Embryonic facial prominence (tissue), 1 donor: ENCODE measurements around the gene ATP2B2.
"Not testable (repeated sequence)": the region's sequence is repeated elsewhere in the genome, so short reads cannot be mapped to it uniquely, and the experiment has no call there.

Source experiments
- DNase-seq: peaks from one replicate; pipeline ENCODE4 v3.0.0-alpha.2; 2016; ENCODE audit errors: extremely low spot score

ATP2B2 gene

DNA sequence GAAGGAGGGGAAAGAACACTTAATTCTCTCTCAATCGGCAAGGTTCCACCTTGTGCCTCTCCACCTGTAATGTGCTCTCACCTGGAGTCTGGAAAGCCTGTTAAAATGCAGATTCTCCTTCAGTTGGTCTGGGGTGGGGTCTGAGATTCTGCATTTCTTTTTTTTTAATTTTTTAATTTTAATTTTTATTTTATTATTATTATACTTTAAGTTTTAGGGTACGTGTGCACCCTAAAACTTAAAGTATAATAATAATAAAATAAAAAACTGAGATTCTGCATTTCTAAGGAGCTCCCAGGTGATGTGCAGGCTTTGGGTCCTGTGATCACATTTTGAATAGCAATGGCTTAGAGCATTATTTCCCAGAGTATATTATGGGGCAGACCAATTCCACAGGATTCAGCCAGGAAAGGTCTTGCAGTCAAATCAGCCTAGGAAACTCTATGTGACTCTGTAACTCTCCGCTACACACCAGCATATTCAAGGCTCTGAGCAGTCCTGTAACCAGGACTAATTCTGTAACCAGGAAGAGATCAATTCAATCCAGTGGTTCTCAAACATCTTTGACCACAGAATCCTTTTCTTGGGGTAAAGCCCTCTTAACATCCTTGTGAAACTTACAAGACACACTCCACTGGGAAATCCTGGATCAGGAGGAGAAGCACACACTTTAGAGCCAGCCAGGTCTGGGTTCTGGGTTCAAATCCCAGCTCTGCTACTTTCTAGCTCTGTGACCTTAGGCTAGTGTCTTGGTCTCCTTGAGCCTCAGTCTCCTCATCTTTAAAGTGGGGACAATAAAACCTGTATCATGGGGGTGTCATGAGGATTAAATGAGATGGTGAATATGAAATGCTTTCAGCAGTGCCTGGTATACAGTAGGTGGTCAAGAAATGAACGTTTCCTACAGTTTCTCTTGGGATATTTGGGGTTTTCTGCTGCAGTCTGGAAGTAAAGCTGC, 122.2 kb downstream of the ATP2B2 start:
- DNase-seq = no peak

DNA sequence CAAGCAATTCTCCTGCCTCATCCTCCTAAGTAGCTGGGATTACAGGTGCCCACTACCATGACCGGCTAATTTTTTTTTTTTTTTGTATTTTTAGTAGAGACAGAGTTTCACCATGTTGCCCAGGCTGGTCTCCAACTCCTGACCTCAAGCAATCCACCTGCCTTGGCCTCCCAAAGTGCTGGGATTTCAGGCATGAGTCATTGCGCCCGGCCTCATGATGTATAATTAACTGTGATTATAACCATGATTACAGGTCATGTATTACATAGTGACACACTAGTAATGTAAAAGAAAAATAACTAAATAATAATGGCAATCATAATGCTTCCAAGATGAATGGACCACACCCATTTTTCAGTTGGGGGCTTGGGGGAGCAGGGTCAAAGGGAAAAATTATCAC, 122.9 kb downstream of the ATP2B2 start:
- not testable (repeated sequence) for DNase-seq

DNA sequence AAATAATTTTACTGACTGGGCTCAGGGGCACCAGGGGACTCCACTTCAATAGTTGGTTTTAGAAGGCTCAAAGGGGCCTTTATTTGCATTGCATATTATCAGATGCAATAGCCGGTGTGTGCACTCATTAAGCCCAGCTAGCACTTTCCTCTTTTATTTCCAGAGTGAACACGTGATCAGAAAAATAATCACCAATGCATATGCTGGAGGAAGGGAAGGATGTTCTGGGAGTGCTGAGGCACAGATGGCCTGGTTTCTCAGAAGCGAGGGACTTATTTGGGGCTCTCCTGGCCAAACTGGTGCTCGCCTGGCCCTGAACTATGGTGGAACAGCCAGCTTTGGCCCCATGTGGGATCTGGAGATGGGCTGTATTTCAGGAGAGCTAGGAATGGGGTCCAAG, 124.0 kb downstream of the ATP2B2 start:
- no peak for DNase-seq

DNA sequence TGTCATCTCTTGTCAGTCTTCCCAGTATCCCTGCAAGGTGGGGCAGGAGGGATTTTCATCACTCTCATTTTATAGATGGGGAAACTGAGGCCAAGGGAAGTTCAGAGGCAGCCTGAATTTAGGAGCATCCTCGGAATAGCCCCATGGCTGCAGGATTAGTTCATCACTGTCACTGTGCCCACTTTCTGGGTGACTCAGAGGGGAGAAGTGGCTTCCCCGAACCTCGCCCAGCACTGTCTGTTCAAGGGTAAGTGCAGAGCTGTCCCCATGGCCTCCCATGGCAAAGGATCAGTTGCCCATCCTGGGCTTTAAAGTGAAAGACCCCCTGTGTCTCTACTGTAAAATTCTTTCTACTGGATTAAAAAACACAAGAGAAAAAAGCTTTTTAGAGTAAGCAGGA, 124.5 kb downstream of the ATP2B2 start:
- no peak for DNase-seq

DNA sequence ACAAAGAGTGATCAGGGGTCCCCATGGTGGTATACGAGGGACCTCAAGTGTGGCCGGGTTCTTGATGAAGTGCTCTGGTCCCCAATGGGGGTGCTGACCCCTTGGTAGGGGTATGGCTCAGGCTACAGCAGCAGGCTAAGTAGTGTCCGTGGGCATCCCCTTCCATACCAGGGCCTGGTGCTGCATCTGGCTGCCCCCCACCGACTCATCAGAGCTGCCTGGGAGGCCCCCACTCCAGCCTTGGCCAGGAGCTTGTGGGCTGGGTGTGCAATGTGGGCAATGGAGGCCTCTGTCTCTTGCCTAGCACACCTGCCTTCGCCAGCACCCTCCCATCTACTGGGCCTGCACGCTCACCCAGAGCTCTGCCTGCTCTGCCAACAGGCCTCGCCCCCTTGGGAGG, 125.4 kb downstream of the ATP2B2 start:
- DNase-seq = no peak

DNA sequence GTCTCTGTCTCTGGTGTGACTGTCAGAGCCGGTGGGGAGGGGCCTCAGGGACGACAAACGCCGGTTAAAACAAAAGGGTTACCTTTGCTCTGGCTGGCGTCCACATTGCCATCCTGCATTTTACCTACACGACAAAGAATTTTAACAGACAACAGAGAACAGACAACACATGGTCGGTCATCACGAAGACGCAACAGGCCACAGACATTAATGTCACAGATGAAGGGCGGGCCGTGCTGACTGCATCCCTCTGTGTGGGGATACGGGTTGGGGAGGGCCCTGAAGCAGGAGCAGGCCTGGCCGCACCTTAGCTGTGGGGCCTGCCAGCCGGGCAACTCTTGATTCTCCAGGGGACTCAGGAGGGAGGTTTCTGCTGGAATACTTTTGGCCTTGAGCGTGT, 126.2 kb downstream of the ATP2B2 start:
- DNase-seq = no peak

DNA sequence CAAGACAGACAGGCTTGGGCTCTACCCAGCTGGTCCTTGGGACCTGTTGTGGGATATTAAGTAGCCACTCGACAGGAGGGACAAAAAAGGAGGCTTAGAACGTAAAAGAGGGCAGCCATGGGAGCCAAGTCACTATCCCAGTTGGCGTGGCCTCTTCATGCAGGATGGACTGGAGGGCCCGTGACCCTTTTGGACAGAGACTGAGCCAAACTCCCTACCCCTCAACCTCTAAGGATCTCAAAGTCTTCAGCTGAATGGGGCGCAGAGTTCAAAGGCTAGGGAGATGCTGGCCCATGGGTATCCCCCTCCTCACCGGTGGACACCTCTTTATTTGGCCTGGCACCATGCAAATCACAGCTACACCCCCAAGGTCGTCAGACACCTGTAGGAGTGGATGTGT, 126.6 kb downstream of the ATP2B2 start:
- DNase-seq = no peak

DNA sequence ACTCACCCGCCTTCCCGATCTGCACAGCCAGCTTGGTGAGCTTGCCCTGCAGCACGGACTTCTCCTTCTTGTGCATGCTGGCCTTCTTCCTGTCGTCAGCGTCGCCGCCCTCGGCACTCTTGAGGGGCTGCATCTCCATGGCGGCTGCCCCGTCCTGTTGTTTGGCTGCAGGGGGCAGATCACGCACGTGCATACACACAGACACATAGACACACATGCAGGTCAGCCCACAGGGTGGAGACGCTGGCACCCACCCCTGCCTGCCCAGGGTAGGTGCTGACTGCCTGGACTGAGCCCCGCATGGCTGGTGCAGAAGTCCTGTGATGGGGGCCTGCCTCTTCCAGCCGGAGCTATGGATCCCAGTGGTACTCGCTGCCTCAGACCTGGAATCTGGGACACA, 127.1 kb downstream of the ATP2B2 start:
- no peak for DNase-seq

DNA sequence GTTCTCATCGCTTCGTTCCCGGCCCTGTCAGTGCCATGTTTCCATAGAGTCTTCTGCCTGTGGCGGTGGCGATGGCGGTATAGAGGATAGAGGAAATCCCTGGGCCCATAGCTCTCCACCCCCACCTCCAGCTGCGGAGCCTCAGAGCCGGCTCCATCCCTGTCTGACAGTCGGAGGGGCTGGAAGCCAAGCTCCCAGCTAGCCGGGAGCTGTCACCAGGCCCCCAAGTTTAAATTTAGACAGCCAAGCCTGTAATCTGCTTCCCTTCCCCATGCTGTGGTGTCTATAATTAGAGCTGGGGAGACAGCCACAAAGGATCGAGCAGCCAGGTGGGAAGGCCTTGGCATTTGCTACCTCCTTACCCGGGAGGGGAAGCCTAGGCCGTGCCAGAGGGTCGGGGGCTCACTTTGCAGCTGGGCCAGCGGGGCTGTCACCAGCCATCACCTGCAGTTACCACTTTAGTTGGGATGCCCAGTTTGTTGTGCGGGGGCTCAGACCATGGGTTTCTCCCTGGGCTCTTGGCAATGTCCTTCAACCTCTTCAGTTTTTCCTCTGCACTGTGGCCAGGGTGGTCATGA, 128.1 kb downstream of the ATP2B2 start:
- no peak for DNase-seq

DNA sequence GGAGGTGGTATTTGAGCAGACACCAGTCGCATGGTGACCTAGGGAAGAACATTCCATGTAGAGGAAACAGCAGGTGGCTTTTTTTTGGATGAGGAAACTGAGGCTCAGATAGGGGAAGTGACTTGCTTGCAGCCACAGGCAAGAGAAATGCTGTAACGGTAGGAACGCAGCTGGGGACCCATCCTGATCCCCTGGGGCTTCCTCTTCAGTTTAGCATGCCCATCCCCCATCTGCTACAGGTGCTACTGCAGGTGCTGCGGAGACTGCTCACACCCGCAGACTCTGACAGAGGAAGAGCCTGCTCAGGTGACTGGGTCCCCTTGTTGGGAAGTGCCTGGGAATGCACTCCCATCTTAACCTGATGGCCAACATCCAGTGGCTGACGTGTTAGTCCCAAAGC, 129.0 kb downstream of the ATP2B2 start:
- no peak for DNase-seq

DNA sequence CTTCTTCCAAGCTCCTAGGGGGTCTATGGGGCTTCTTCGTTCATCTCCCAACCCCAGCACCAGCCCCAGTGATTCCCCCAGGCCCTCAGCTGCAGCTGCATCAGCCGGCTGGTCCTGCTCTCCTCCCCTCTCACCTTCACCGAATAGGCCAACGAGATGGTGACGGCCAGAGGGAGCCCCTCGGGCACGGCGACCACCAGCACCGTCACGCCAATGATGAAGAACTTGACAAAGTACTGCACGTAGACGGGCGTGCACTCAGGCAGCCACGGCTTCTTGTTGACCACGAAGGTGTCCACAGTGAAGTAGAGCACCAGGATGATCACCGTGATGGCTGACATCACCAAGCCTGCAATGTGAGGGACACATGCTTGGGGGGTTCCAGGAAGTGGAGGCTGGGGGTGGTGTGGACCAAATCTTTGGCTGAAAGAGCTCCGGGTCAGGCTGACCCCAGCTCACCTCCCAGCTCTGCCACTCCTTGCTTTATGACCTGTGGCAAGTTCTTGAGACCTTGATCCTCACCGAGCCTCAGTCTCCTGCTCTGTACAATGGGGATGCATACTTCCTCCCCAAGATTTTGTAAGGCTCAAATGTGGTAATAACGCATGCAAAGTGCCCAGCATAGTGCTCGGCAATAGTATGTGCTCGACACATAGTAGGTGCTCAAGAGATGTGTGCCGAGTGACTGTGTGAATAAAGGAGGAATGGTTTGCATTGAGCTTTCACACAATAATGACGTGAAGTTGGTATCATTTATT, 129.9 kb downstream of the ATP2B2 start:
- no peak for DNase-seq

DNA sequence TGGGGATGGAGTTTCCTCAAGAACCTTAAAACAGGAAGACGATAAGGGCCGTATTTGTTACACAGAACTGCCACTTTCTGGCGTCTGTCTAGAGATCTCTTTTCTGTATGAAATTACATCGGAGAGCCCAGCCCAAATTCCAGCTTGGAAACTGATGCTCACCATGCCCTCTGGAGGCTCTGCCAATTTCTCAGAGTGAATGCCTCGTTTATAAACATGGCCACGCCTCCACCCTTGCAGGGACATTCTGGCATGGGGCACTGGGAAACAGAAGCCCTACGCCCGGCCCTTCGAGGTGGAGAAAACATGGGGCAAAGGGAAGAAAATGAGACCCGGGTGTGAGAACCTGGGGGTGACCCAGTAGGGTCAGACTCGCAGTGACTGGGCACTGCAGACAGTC, 131.1 kb downstream of the ATP2B2 start:
- no peak for DNase-seq

DNA sequence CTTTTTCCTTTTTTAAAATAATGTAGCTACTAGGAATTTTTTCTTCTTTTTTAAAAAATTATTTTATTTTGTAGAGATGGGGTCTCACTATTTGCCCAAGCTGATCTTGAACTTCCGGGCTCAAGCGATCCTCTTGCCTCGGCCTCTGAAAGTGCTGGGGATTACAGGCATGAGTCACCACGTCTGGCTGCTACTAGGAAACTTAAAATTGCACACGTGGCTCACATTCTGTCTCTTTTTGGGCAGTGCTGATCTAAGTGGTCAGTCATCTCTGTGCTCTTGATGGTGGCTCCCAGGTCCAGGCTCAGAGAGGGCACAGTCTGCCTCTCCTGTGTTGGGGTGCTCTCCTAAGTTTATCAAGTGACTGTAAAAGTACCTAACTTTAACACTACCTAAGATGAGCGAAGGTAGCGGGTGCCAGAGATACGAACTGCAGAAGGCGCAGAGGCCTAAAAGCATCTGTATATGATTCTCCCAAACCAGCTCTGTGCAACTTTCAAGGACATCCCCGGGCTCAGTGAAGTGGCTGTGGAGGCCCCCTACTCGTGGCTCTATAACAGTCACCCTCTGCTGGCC, 131.6 kb downstream of the ATP2B2 start:
- no peak for DNase-seq

DNA sequence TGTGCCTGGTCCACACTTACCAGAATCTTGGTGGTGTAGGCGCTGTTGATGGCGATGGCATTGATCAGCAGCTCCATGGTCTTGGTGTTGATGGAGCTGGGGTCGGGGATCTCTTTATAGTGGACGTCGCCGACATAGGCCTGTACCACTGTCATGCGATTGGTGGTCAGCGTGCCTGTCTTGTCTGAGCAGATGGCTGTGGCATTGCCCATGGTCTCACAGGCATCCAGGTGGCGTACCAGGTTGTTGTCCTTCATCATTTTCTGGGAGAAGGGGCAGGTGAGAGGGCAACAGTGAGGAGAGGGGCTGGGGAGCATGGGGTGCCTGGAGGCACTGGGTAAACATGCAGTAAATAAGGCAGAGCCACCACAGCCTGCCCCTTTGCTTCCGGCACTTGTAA, 133.6 kb downstream of the ATP2B2 start:
- no peak for DNase-seq

DNA sequence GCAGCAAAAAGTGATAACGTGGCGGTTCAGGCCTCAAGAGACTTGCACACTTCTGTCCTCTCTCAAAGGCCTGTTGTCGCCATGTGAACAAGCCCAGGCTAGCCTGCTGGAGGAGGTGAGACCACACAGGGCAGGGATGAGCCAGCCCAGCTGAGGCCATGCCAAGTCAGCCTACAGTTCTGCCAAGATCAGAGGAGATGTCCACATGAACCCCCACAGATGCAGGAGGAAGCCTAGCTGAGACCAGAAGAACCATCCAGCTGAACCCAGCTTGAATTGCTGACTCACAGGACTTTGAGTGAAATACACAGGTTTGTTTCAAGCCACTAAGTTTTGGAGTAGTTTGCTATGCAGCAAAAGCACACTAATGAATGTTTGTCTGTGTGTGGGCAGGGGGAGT, 134.2 kb downstream of the ATP2B2 start:
- DNase-seq = no peak

DNA sequence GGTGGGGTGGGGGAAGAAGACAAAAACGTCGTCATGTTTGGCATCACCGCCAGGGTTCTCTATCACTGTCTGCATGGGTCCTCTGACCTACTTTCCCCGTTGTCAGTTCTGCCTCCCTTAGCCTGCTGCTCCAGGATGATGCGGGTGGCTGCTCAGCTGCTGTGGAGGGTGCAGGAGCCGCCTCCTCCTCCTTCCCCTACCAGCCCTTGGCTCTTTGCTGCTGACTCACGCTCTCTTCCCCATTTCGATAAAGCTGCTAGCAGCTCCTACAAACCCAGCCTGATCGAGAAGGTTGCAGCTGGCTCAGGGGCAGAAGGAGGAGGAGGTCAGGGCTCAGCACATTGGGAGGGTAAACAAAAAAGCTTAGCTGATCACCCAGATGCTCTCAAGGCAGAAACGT, 135.0 kb downstream of the ATP2B2 start:
- no peak for DNase-seq

DNA sequence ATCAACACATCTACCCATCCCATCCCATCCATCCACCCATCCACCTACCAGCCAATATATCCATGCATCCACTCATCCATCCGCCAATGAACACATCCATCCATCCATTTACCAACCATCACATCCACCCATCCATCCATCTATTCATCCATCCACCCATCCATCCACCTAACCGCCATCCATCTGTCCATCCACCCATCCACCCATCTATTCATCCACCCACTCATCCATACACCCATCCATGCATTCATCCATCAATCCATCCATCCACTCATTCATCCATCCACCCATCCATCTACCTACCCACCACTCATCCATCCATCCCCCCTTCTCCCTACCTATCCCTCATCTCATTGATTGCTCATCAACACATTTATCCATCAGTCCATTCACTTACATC, 136.9 kb downstream of the ATP2B2 start:
- DNase-seq = no peak

DNA sequence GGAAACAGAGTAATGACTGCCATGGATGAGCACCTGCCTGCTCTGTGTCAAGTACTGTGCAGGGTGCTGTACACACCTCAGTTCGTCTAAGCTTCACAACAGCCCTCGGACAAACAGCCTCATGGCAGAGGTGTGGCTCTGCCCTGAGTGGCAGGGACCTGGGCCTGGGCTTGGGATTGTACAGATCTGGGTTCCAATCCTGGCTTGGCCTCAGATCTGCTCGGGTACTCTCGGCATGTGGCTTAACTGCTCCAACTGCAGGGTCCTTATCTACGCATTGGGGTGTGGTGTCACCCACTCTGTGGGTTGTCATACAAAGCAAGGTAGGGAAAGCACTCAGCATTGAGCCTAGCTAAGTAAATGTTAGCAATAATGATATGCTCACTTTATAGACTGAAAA, 137.9 kb downstream of the ATP2B2 start:
- no peak for DNase-seq

DNA sequence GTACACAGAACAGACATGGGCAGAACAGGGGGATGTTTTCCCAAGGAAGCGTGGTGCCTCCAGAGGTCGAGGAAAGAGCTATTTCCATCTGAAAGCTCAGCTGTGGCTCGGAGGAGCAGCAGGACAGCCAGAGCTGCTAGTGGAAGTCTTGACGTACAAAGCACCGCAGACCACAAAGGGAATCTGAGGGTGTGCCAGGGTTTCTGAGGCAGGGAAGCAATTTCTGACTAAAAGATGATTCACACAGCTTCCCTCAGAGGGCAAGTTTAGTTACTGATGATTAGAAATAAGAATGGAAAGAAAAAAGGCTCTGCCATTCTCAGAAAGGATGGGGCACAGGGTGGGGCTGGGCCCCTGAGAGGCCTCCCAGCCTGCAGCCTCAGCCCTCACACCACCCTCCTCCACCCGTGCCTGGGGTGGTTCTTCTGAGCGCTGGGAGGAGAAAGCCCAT, 138.7 kb downstream of the ATP2B2 start:
- no peak for DNase-seq

DNA sequence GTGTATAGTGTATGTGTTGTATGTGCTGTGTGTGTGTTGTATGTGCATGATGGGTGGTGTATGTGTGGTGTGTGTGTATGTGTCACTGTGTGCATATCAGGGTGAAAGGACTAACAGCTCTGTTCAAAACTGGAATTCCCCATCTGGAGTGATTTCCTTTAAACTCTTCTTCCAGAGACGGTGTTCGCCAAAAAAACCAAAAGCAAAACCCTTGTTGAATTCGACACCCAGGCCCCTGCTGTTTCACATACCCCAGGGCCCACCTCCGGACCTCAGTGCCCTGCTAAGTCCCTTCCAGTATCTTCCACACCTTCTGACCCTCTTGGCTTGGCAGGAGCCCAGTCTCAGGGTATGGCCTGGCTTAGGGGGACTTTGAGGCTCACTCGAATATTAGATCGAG, 139.6 kb downstream of the ATP2B2 start:
- no peak for DNase-seq

DNA sequence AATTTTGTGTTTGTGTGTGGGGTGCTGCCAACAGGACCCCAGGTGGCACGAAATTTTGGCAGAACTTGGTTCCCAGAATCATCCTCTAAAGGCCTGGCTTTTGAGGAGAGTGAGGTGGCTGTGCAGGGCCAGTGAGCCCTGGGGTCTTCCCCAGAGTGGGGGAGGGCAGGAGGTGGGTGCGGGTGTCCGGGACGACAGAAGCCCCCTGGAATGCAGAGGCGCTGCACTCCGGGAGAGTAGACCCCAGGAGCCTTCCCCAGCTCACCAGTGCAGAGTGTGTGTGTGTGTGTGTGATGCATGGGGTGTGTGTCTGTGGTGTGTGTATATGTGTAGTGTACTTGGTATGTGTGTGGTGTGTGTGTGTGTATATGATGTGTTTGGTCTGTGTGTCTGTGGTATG, 140.1 kb downstream of the ATP2B2 start:
- no peak for DNase-seq

DNA sequence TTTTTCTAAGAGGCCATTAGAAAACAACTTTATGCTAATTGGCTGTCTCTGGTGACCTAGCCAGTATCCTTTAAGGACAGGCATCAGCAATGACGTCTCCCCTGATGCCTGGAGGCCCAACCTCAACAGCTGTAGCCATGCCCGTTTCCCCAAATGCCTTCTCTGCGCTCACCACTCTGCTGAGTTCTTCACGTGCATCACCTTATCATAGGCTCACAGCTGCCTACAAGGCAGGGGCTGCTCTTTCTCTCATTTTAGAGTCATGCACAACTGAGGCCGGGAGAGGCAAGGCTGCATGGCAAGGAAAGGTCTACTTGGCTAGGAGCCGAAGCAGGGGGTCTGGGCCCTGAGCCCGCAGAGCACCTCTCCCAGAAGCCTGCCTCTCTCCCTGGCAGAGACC, 140.6 kb downstream of the ATP2B2 start:
- no peak for DNase-seq
